ENCODE results near the gene AKAP1.

The AKAP1 gene, protein sequence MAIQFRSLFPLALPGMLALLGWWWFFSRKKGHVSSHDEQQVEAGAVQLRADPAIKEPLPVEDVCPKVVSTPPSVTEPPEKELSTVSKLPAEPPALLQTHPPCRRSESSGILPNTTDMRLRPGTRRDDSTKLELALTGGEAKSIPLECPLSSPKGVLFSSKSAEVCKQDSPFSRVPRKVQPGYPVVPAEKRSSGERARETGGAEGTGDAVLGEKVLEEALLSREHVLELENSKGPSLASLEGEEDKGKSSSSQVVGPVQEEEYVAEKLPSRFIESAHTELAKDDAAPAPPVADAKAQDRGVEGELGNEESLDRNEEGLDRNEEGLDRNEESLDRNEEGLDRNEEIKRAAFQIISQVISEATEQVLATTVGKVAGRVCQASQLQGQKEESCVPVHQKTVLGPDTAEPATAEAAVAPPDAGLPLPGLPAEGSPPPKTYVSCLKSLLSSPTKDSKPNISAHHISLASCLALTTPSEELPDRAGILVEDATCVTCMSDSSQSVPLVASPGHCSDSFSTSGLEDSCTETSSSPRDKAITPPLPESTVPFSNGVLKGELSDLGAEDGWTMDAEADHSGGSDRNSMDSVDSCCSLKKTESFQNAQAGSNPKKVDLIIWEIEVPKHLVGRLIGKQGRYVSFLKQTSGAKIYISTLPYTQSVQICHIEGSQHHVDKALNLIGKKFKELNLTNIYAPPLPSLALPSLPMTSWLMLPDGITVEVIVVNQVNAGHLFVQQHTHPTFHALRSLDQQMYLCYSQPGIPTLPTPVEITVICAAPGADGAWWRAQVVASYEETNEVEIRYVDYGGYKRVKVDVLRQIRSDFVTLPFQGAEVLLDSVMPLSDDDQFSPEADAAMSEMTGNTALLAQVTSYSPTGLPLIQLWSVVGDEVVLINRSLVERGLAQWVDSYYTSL

DNA sequence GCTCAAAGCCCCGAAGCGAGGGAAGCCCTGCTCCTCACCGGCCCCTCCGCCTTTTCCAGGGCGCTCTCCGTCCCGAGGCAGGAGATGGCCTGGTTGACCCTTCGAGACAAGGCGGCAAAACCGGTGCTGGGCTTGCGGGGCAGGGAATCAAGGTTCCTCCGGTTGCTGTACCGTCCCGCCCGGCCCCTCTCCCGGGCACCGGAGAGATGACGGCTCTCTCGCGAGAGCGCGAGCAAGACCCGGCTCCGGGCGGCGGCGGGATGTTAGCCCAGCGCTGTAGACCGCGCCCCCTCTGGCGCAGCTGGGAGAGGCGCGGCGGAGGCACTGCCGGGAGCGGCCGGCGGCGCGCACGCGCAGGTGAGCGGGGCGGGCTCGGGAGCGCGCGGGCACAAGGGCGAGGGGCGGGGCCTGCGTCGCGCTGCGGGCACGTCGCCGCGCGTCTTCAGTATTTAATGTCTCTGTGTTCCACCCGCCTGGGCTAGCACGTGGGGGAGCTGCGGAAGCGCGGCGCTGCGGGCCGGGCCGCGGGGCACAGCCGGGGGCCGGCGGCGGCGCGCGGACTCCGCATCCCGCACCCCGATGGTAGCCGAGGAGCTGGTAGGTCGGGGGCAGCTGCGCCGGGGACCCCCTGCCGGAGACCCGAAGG lies at the start of gene AKAP1:
Gene AKAP1, plus strand, starts transcription at position 445 of the 646 bp plus-strand sequence. CDS start 20,219 bp downstream, outside the sequence.
- DNase-seq: peak; percentile 98

DNA sequence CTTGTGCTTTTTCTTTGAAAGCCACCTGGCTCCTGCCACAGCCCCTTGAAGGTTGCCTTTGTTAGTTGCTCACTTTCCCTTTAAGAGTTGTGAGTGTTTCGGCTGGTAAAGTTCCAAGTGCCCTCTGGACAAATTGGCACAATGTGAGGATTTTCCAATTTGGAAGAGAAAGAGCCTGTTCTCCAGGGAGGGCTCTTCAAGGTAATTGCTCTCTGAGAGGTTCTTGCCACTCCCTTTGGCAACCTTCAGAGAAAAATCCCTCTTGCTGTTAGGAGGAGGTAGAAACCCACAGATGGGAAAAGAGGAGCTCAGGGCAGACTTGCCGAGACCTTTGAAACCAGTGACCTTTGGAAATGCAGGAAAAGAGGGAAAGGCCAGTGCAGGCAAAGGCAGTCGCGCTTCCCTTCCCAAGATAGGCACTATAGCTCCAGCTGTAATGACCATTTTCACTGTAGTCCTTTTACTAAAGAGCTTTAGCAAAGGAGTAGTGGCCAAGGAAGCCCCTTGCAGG lies 49.0 kb upstream of the AKAP1 start:
- DNase-seq: no peak

DNA sequence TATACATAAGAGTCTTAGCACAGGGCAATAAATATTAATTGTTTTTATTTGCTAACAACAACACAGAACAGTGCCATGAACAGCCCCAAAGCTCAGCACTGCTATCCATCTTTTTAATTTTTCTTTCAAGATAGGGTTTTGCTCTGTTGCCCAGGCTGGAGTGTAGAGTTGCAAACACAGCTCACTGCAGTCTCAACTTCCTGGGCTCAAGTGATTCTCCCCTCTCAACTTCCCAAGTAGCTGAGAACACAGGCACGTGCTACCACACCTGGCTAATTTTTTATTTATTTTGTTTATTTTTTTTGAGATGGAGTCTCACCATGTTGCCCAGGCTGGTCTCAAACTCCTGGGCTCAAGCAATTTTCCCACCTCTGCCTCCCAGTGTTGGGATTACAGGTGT lies 47.6 kb upstream of the AKAP1 start:
- DNase-seq: no peak

DNA sequence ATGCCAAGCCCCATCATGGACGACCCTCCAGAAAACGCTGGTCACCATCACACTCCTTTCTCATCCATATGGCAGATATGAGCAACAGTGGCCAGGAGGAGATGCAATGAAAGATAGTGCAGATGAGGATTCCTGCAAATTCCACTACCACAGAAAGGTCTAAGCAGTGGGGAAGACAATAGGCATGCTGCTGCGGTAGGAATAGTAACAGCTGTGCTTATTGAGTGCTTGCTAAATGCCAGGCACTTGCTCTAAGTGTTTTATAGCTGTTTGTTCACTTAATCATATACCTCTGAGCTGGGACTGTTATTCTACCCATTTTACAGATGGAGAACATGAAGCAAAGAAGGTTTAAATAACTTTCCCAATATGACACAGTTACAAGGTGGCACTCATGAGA lies 46.6 kb upstream of the AKAP1 start:
- no peak for DNase-seq

DNA sequence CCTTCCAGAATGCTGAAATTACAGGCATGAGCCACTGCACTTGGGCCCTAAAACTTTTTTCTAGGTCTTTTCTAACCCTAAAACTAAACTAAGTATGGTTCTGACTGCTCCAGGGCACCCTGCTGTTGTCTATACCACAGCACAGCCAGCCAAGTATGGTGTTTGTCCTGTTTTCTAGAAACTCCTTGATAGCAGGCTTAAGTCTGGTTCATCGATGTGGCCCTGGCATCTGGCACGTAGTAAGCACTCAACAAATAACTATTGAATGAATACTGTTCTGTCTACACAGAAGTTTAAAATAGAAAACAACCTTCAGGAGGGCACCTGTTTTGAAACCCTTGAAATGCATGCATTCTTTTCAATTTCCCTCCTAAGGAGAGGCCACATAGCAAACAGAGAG lies 44.5 kb upstream of the AKAP1 start:
- DNase-seq: no peak

DNA sequence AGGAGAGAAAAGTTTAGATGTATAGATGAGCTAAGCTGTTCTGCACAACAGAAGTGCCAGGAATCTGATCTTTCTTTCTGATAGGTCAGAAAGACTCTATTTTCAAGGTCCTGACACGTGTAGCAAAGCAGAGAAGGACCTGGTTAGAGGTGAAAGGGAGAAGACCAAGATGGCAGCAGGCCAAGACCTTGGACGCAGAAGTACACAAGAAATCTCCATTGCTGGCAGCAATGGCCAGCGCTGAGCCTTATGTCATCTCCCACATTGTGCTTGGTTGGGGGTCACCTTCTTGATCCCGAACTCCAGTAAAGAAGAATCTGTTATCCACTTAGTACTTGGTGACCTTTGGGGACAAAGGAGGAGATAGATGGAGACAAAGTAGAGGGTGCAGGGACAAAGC lies 41.8 kb upstream of the AKAP1 start:
- no peak for DNase-seq

DNA sequence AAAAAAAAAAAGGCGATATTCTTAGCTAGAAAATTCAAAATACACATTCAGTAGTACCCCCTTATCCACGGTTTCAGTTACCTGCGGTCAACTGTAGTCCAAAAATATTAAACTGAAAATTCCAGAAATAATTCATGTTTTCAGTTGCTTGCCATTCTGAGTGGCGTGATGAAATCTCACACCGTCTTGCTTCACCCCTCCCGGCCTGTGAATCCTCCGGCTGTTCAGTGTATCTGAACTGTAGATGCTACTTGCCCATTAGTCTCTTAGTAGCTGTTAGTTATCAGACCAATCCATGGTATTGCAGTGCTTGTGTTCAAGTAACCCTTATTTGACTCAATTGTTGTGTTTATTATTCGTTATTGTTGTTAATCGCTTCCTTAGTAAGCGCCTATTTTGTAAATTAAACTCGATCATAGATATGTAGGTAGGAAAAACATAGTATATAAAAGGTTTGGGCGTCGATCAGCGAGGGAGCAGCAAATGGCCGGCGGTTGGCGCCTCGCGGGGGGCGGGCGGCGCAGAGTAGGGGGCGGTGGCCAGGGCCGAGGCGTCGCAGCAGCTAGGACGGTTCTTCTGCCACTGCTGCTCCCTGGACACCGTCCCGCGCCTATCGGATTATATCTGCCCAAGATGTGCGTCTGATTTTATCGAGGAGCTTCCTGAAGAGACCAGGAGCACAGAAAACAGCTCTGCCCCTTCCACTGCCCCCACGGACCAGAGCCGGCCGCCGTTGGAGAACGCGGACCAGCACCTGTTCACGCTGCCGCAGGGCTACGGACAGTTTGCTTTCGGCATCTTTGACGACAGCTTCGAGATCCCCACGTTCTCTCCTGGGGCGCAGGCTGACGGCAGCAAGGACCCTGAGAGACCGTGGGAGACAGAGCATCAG lies 39.8 kb upstream of the AKAP1 start:
- no peak for DNase-seq

DNA sequence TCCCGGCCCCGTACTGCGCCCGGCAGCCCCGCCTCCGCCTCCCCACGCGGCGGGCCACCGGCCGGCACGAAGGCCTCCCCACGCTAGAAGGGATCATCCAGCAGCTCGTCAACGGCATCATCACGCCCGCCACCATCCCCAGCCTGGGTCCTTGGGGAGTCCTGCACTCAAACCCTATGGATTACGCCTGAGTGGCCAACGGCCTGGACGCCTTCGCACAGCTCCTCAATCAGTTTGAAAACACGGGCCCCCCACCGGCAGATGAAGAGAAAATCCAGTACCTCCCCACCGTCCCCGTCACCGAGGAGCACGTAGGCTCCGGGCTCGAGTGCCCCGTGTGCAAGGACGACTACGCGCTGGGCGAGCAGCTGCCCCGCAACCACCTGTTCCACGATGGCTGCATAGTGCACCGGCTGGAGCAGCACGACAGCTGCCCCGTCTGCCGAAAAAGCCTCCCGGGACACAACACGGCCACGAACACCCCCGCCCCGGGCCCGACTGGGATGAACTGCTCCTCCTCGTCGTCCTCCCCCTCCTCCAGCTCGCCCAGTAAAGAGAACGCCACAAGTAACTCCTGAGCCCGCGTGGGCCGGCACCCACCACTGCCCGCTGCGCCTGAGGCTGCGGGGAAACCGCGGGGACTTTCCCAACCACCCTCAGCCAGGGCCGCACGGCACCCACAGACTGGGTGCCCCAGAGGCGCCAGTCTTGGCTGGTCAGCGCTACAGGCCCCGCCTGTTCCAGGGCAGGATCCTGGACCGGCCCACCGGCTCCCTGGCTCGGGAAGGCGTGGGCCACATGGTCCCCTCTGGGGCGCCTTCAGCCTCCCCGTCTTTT lies 39.0 kb upstream of the AKAP1 start:
- peak; percentile 81 for DNase-seq

DNA sequence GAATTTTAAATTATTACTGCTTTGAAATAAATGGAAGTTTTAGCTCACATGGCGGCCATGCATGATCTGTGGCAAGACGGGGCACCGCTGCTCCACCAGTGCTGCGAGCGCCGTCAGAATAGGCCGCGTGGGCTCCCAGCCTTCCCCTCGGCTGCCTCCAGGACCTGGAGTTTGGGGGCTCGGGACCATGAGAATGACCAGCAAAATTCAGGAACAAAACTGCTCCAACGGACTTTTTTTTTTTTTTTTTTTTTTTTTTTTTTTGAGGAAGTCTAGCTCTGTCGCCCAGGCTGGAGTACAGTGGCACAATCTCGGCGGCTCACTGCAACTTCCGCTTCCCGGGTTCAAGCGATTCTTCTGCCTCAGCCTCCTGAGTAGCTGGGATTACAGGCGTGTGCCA lies 38.3 kb upstream of the AKAP1 start:
- DNase-seq: no peak

DNA sequence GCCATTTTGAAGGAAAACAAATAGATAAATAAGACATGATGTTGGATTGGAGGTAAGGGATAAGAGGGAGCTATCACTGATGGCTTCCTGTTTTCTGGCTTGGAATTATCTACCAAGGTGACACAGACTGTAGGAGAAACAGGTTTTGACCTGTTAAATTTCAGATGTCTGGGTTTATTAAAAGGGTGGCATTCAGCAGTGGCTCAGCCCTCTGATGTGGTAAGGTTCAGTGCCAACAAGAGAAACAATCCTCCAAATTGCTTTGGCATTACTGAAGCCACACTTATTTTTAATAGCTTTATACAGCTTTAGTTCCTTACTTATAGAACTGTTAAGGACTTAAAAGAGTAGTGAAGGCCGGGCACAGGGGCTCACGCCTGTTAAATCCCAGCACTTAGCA lies 37.0 kb upstream of the AKAP1 start:
- no peak for DNase-seq

DNA sequence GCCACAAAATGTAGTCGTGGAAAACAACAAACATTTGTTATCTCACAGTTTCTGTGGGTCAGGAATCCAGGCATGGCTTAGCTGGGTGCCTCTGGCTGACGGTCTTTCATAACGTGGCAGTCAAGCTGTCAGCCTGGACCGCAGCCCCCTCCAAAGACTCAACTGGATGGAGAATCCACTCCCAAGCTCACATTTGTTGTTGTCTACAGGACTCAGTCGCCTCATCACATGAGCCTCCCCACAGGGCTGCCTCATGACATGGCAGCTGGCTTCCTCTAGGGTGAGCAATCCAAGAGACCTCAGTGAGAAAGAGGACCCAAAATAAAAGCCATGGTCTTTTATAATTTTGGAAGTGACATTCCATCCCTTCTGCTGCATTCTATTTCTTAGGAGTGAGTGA lies 34.7 kb upstream of the AKAP1 start:
- no peak for DNase-seq

DNA sequence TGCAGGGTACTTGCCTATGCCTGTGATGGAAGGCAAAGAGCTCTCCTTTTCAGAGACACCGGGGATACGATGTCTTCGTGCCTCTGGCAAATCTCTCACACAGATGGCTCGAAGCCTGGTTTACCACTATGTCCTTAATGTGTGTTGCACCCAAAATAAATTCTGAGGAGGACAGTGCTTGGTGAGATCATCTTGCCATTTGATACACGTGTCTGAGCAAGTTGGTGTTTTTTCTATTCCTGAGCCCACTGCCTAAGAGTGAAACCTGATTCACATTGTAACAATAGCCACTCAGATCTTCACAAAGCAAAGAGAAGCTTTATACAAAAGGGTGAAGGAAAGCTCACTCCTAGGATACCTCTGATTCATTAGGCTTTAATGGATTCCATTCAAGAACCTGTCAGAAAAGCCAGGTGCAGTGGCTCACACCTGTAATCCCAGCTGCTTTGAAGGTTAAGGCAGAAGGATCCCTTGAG lies 33.1 kb upstream of the AKAP1 start:
- DNase-seq: no peak

DNA sequence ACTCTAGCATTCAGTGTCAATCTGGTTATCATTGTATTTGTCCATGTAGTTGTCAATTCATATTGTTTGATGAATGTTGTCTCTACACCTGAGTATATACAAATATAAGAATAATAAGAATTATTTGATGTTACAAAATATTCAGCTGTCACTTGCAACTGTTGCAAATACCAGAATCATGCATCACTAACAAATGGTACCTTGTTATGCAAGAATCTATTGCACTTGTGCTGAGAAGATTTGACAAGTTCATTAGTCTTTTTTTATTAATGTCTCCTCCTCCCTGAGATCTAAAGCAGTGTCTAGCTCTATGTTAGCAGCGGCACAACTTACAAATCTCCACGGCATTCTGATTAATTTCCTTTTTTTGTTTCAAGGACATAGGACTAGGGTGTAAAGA lies 22.2 kb upstream of the AKAP1 start:
- no peak for DNase-seq

DNA sequence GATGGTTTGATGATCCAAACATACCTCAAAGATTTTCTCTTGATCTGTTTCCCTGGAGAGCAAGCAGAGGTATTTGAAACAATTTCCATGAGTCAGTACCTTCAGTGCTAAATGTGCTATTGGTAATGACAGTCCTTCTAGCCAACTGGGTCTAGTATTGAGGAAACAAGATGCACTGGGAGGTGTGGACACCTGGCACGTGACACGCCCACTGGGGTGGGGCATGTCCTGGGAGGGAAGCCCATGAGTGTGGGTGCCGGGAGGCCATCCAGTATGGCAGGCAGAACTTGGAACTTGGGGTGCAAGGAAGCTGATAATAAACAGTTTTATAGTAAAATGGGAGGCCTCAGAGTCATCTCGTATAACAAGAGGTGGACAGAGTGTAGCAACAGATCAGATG lies 17.9 kb upstream of the AKAP1 start:
- no peak for DNase-seq

DNA sequence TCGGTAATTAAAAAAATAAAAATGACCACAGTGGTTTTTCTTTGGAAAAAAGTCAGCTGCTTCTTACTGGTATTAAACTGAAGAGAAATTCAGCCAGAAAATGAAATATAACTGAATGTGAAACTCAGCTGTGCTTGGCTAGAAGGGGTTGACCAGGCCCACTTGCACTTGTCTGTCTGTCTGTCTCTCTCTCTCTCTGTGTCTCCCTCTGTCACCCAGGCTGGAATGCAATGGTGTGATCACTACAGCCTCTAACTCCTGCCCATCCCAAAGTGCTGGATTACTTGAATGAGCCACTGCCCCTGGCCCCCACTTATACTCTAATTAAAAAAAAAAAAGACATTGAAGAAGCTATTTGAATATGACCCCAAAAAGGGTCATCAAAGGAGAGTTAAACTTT lies 17.3 kb upstream of the AKAP1 start:
- DNase-seq: no peak

DNA sequence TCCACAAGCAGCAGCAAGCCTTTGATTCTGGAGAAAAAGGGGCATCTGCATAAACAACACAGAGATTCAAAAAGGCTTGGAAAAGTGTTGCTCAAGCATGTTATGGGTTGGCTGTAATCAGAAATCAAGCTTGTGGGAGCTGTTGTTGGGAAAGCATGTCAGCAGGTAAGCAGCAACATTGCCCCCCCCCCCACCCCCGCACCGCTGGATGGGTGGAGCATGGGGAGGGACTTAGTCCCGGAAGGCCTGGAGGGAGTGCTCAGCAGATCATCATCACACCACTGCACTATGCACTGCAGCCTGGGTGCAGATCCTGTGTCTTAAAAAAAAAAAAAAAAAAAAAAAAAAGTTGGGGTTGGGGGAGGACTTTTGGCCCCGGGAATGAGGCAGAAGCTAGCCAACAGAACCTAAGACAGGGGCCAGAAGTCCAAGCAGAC lies 16.8 kb upstream of the AKAP1 start:
- no peak for DNase-seq

DNA sequence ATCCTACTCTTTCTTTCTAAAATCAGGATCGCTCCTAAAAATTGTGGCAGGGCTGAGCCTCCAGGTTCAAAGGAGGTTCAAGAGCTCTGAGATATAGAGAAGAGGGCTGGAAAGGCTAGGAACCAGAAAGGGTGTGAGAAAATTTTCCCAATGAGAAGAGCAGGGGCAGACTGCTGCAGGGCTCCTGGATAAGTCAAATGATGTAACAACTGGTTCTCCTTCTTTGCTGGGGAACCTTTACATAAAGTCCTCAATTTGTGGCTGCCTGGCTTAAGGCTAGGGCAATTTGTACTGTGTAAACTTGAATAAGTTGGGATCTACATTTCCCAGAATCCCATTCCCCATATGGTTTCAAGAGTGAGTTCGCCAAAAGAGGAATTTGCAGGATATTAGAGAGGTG lies 16.3 kb upstream of the AKAP1 start:
- DNase-seq: no peak

DNA sequence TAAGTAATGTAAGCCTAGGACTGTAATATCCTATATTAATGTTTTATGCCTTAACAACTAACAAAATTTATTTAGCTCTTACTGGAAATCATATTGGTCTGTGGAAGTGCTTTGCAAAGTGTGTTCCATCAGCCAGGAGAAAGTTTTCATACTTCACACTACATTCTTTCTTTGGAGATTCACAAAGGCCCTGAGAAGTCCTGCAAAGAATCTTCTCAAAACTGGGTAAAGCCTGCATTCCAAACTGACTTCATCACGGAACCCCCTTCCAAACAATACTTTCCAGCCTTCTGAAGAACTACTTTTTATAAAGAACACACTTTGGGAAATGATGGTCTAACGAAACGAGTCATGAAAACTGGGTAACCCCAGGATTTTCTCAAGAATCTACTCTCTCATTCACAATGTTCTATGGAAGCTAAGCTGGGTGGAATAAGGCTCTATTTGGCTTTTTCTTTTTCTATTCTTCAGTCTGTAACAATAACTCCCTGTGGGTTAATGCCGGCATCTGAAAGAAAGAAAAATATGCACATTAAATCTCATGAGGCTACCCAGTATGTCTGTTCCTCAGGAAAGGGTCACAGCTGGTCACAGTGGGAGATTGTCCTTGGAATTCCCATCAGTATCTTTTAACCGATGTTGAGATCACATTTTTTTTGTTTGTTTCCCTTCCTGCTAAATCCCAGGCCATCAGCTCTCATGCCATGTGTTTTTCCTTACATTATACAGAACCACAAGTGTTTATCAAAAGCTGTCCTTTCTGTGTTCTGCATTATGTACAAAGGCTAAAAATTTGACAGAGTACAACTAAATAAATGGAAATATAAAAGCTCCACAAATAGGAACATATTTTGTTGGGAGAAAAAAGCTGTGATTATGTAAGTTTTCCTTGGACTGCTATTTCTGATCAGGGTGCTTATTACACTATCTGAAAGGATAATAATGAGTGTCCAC lies 12.8 kb upstream of the AKAP1 start:
- peak; percentile 35 for DNase-seq

DNA sequence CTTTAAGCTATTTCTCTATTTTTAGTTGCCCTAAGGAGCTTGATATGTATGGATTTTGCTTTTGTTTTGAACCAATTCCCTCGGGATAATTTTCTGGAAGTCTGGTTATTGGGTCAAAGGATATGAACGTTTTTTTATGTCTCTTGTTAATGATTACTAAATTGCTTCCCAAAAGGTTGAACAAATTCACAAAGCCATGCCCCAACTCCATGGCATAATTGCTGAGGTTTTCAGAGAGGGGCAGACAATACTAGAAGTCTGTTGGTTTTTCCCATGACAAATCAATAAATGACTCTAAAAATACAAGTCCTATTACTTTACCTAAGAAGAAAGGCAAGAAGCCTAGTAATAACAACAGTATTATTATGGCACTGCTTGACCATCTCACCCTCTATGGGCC lies 11.4 kb upstream of the AKAP1 start:
- DNase-seq: no peak

DNA sequence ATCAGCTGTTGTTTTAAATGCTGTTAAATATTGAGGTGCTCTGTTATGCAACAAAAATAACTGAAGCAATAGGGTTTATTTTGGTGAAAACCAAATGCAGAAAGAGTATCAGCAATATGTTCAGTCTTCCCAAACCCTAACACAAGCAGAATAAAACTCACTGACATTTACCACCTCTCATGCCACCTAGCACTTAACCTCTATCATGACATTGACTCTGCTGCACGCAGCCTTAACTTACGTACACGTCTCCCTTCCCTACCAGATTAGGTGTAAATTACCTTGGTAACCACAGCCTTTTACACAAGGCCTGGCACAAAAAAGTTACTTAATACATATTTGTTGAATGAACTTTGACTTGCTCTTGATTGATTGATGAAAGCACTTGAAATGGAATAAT lies 9.9 kb upstream of the AKAP1 start:
- DNase-seq: no peak

Data from eye (tissue), 1 donor.